ENCODE measurements around the gene MCM7. TPM values are rescaled to one million over a fixed set of nuclear protein-coding genes. Genes with fewer than 3 reads are reported as not detected.

Gene MCM7
- total and polyA plus RNA-seq, 2 of the 13 experiments (the other 11 are each of a cell fraction or from before 2014, with no cell fraction given), result 84.5 to 214 TPM

DNA sequence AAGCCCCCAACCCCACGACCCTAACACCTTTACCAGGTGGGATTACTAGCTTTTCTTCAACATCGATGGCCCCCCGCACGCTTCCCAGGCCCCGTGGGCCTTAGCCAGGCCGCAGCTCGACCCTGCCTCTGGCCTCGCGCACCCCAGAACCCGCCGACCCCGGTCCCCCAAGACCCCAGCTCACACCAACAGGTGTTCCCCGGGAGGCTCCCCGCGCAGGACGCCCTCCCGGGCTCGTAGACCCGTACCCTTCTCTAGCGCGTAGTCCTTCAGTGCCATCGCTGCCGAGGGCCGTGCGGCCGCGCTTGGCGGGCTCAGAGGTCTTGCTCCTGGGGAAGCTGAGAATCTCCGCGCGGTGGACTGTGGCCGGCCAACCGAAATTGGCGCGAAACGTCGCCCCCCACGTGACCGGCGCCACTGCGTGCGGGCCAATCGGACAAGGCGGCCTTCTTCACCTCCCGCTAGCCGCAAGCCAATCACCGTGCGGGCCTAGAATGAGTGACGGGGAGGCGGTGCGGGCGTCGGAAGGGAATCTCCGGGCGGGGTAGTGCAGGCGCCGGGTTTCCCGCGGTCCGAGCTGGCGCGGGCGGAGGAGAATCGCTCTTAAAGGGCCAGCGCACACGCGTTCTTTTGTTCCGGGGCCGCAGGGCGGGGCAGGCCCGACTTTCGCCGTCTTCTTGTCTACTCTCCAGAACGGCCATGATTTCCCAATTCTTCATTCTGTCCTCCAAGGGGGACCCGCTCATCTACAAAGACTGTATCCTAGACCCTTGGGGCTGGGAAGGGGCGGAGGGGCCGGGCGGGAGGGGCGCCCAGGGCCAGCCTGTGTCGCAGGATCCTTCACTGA, at the start of gene MCM7, which contains the start of gene AP4M1 (continued):
- TF ChIP-seq, protein P1, sequence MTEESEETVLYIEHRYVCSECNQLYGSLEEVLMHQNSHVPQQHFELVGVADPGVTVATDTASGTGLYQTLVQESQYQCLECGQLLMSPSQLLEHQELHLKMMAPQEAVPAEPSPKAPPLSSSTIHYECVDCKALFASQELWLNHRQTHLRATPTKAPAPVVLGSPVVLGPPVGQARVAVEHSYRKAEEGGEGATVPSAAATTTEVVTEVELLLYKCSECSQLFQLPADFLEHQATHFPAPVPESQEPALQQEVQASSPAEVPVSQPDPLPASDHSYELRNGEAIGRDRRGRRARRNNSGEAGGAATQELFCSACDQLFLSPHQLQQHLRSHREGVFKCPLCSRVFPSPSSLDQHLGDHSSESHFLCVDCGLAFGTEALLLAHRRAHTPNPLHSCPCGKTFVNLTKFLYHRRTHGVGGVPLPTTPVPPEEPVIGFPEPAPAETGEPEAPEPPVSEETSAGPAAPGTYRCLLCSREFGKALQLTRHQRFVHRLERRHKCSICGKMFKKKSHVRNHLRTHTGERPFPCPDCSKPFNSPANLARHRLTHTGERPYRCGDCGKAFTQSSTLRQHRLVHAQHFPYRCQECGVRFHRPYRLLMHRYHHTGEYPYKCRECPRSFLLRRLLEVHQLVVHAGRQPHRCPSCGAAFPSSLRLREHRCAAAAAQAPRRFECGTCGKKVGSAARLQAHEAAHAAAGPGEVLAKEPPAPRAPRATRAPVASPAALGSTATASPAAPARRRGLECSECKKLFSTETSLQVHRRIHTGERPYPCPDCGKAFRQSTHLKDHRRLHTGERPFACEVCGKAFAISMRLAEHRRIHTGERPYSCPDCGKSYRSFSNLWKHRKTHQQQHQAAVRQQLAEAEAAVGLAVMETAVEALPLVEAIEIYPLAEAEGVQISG (CRISPR knock-in tag; IDR thresholded peaks at IDR 0.05), result no peak; the same call in none of the 2 replicates
- TF ChIP-seq THAP11 (CRISPR knock-in tag; IDR thresholded peaks at IDR 0.05), result peak; percentile 74
- no peak for TF ChIP-seq SKI (IDR thresholded peaks at IDR 0.05; ENCODE audit: partially characterized antibody)
- TF ChIP-seq PHF20 (CRISPR knock-in tag; IDR thresholded peaks at IDR 0.05), result peak; percentile 23; the same call in 1 of the 2 replicates
- peak; percentile 18; the same call in 1 of the 2 replicates for TF ChIP-seq ZNF614 (CRISPR knock-in tag; IDR thresholded peaks at IDR 0.05; ENCODE audit: borderline replicate concordance)
- TF ChIP-seq, protein P2, sequence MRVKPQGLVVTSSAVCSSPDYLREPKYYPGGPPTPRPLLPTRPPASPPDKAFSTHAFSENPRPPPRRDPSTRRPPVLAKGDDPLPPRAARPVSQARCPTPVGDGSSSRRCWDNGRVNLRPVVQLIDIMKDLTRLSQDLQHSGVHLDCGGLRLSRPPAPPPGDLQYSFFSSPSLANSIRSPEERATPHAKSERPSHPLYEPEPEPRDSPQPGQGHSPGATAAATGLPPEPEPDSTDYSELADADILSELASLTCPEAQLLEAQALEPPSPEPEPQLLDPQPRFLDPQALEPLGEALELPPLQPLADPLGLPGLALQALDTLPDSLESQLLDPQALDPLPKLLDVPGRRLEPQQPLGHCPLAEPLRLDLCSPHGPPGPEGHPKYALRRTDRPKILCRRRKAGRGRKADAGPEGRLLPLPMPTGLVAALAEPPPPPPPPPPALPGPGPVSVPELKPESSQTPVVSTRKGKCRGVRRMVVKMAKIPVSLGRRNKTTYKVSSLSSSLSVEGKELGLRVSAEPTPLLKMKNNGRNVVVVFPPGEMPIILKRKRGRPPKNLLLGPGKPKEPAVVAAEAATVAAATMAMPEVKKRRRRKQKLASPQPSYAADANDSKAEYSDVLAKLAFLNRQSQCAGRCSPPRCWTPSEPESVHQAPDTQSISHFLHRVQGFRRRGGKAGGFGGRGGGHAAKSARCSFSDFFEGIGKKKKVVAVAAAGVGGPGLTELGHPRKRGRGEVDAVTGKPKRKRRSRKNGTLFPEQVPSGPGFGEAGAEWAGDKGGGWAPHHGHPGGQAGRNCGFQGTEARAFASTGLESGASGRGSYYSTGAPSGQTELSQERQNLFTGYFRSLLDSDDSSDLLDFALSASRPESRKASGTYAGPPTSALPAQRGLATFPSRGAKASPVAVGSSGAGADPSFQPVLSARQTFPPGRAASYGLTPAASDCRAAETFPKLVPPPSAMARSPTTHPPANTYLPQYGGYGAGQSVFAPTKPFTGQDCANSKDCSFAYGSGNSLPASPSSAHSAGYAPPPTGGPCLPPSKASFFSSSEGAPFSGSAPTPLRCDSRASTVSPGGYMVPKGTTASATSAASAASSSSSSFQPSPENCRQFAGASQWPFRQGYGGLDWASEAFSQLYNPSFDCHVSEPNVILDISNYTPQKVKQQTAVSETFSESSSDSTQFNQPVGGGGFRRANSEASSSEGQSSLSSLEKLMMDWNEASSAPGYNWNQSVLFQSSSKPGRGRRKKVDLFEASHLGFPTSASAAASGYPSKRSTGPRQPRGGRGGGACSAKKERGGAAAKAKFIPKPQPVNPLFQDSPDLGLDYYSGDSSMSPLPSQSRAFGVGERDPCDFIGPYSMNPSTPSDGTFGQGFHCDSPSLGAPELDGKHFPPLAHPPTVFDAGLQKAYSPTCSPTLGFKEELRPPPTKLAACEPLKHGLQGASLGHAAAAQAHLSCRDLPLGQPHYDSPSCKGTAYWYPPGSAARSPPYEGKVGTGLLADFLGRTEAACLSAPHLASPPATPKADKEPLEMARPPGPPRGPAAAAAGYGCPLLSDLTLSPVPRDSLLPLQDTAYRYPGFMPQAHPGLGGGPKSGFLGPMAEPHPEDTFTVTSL (CRISPR knock-in tag; IDR thresholded peaks at IDR 0.05; ENCODE audit: borderline replicate concordance), result 0 out of 2 replicates have a peak, but pooled peaks have one; percentile 44
- TF ChIP-seq, protein P3, sequence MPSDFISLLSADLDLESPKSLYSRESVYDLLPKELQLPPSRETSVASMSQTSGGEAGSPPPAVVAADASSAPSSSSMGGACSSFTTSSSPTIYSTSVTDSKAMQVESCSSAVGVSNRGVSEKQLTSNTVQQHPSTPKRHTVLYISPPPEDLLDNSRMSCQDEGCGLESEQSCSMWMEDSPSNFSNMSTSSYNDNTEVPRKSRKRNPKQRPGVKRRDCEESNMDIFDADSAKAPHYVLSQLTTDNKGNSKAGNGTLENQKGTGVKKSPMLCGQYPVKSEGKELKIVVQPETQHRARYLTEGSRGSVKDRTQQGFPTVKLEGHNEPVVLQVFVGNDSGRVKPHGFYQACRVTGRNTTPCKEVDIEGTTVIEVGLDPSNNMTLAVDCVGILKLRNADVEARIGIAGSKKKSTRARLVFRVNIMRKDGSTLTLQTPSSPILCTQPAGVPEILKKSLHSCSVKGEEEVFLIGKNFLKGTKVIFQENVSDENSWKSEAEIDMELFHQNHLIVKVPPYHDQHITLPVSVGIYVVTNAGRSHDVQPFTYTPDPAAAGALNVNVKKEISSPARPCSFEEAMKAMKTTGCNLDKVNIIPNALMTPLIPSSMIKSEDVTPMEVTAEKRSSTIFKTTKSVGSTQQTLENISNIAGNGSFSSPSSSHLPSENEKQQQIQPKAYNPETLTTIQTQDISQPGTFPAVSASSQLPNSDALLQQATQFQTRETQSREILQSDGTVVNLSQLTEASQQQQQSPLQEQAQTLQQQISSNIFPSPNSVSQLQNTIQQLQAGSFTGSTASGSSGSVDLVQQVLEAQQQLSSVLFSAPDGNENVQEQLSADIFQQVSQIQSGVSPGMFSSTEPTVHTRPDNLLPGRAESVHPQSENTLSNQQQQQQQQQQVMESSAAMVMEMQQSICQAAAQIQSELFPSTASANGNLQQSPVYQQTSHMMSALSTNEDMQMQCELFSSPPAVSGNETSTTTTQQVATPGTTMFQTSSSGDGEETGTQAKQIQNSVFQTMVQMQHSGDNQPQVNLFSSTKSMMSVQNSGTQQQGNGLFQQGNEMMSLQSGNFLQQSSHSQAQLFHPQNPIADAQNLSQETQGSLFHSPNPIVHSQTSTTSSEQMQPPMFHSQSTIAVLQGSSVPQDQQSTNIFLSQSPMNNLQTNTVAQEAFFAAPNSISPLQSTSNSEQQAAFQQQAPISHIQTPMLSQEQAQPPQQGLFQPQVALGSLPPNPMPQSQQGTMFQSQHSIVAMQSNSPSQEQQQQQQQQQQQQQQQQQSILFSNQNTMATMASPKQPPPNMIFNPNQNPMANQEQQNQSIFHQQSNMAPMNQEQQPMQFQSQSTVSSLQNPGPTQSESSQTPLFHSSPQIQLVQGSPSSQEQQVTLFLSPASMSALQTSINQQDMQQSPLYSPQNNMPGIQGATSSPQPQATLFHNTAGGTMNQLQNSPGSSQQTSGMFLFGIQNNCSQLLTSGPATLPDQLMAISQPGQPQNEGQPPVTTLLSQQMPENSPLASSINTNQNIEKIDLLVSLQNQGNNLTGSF (CRISPR knock-in tag; IDR thresholded peaks at IDR 0.05), result no peak; the same call in 1 of the 2 replicates
- TF ChIP-seq RXRA (CRISPR knock-in tag; IDR thresholded peaks at IDR 0.05), result peak; percentile 30
- no peak for TF ChIP-seq HOXA5 (CRISPR knock-in tag; IDR thresholded peaks at IDR 0.05)
- TF ChIP-seq, protein P4, sequence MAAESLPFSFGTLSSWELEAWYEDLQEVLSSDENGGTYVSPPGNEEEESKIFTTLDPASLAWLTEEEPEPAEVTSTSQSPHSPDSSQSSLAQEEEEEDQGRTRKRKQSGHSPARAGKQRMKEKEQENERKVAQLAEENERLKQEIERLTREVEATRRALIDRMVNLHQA (CRISPR knock-in tag; IDR thresholded peaks at IDR 0.05), result no peak
- TF ChIP-seq HOXA9 (CRISPR knock-in tag; IDR thresholded peaks at IDR 0.05; ENCODE audit: borderline replicate concordance), result peak; percentile 90
- TF ChIP-seq ZSCAN25 (CRISPR knock-in tag; IDR thresholded peaks at IDR 0.05), result no peak
- no peak for TF ChIP-seq ZMAT3 (CRISPR knock-in tag; conservative IDR thresholded peaks at IDR 0.05)
- peak; percentile 26 for TF ChIP-seq AGO1 (IDR thresholded peaks at IDR 0.05; ENCODE audit: low read depth, low read length, poor library complexity, severe bottlenecking)

Data from HepG2 (cell line).